Heart right ventricle (tissue), 16 donors: ENCODE measurements around the gene ZCCHC24. TPM values are rescaled to one million over a fixed set of nuclear protein-coding genes. Genes with fewer than 3 reads are reported as not detected.

ENCODE experiments used
- ATAC-seq, 8 donors: fragments of 200-7000 bp; cut with Tn5 transposase; one replicate each; pipeline ENCODE4 v1.9.1; 2020; ENCODE audit warnings: mild to moderate bottlenecking in 8 of 8, moderate library complexity in 8 of 8, moderate number of reproducible peaks in 1 of 8
- DNase-seq, 2 donors: peaks; one replicate each; pipeline ENCODE4 v3.0.0-alpha.2; 2020
- H3K27ac ChIP-seq, 10 donors: fragments of 200-600 bp; sonication (generic) in 2 of 10; one replicate each; pipeline versions ENCODE4 v1.5.0 to v1.8.0; 2020 to 2022; ENCODE audit warnings: mild to moderate bottlenecking in 3 of 10
- H3K27me3 ChIP-seq, 7 donors: fragments of 200-600 bp; one replicate each; pipeline ENCODE4 v1.8.0; 2021 to 2022; ENCODE audit warnings: mild to moderate bottlenecking in 2 of 7
- H3K36me3 ChIP-seq, 9 donors: fragments of 200-600 bp; sonication (generic) in 1 of 9; one replicate each; pipeline versions ENCODE4 v1.5.0 to v1.8.0; 2020 to 2022; ENCODE audit warnings: mild to moderate bottlenecking in 2 of 9
- H3K4me1 ChIP-seq, 9 donors: fragments of 200-600 bp; sonication (generic) in 1 of 9; one replicate each; pipeline versions ENCODE4 v1.5.0 to v1.8.0; 2020 to 2022; ENCODE audit warnings: mild to moderate bottlenecking in 4 of 9
- H3K4me3 ChIP-seq, 10 donors: fragments of 200-600 bp; sonication (generic) in 2 of 10; one replicate each; pipeline versions ENCODE4 v1.5.0 to v1.8.0; 2020 to 2022; ENCODE audit warnings: mild to moderate bottlenecking in 7 of 10, moderate library complexity in 2 of 10
- H3K9me3 ChIP-seq, 11 donors: fragments of 200-600 bp in 10 of 11; sonication (generic) in 2 of 11; one replicate each; pipeline versions ENCODE4 v1.5.0 to v1.8.0; 2013 to 2022; ENCODE audit warnings: mild to moderate bottlenecking in 2 of 11, control low read depth in 1 of 11, moderate library complexity in 1 of 11
- CTCF ChIP-seq, 9 donors: fragments of 200-600 bp; sonication (generic) in 2 of 9; IDR thresholded peaks; one replicate each; pipeline versions ENCODE4 v1.5.0 to v1.8.0; 2021 to 2022; ENCODE audit warnings: antibody characterized with exemption in 9 of 9, mild to moderate bottlenecking in 5 of 9, moderate library complexity in 1 of 9
- WGBS, 2 donors: extraction: QIAGEN DNeasy Blood & Tissue Kit; methylation state at CpG; one replicate each; pipeline ENCODE4 v1.1.7; 2013; ENCODE audit warnings: inconsistent platforms in 1 of 2; 5-methylcytosine and 5-hydroxymethylcytosine counted together
- intact Hi-C, 10 donors: fragments of 100-400 bp; cut with DNase I; formaldehyde crosslinking; loops; one replicate each; pipeline versions ENCODE4 v1.11.1 to v1.14.2; 2022
- polyA plus RNA-seq, 2 donors: library from polyadenylated mRNA; stranded (reverse); fragments of 200-250 nt; gene quantifications; one replicate each; pipeline ENCODE4 v1.2.3, GENCODE V29; 2013
- total RNA-seq, 10 donors: library from RNA; stranded (reverse); fragmentation: NEBNext Ultra II Directional in 3 of 10; extraction: Animal tissue kit (Norgen Biotek cat#: 25700) in 3 of 10; gene quantifications; one replicate each; pipeline versions ENCODE4 v1.2.1 to v1.2.4, GENCODE V29; 2021 to 2023
- donor health status: Arrhythmogenic right ventricular cardiomyopathy.
- donor health status: ischemic (EF 13 %, LVEDD 7.1; RV severe dilation, severe dysfunction).
- donor health status: healthy with polysubstance abuse.
- donor health status: DM: no; HTN: yes; CAD: no.
- donor health status: DM: no; HTN: no; CAD: no.
- donor health status: ischemic (EF 25% LVEDD 6.9; RV normal size, moderate dysfunction).
- donor health status: ischemic (EF 25% LVEDD 5.7; RV mildly dilated, moderate dysfunction).
- donor health status: healthy.
- donor health status: DM: yes; HTN: yes; CAD: no.
- donor health status: Ischemic cardiomyopathy.
- donor health status: ischemic (EF 35%, LVEDD 5.7; RV mildly dilated, moderate dysfunction).
- donor health status: nonischemic (EF 11% LVEDD 7.7; RV severe dilation, severe dysfunction).
- donor health status: DM: yes; HTN: yes; CAD: no.
- donor health status: PGD.
- donor health status: ischemic (EF 29% LVEDD 5.4; RV normal size, mild dysfunction).
- donor health status: nonischemic (EF 23%, LVEDD 6.1; RV moderate dilation, normal function).

ZCCHC24 gene
- total and polyA plus RNA-seq, 12 donors: 19.3 to 59.0 (median 45.9) TPM

GRCh38 chr10:79446758-79447084, 1.3 kb upstream of the ZCCHC24 start:
- H3K27ac ChIP-seq: peak overlapping the region; percentile 85 to 99 (median 97)
- peak in 7 of 8 donors; percentile 0 to 24 (median 7) for ATAC-seq
- peak overlapping the region; percentile 35 to 99 (median 94) for H3K4me3 ChIP-seq
- peaks cover 0 to 13% (median 0%) of the 10 kb centered on the region in 9 donors for H3K36me3 ChIP-seq
- WGBS, 2 donors: 22 to 23% methylated on average over 16 of the region's 16 CpGs
- H3K4me1 ChIP-seq: peaks cover 16 to 40% (median 35%) of the 10 kb centered on the region in 9 donors
- no peak for TF ChIP-seq CTCF (IDR thresholded peaks at IDR 0.05)
- H3K9me3 ChIP-seq: no peaks in the 10 kb centered on the region
- H3K27me3 ChIP-seq: no peaks in the 10 kb centered on the region
- intact Hi-C loops: loop anchor here in 3 of 10 donors (5.0 to 10.0 kb wide), 3 partner anchors 49 to 69 kb away; no protein-coding TSS in a partner anchor
- peak in 1 of 2 donors; percentile 83 for DNase-seq

- no peaks in the 10 kb centered on the region for H3K9me3 ChIP-seq
- peaks cover 0 to 19% (median 0%) of the 10 kb centered on the region in 9 donors for H3K36me3 ChIP-seq
- intact Hi-C loops: loop anchor here in 4 of 10 donors (2.0 to 10.0 kb wide), 5 partner anchors 41 to 69 kb away; no protein-coding TSS in a partner anchor
- H3K4me3 ChIP-seq: peak overlapping the region; percentile 35 to 99 (median 94)
- peaks cover 16 to 45% (median 40%) of the 10 kb centered on the region in 9 donors for H3K4me1 ChIP-seq
- no peak for TF ChIP-seq CTCF (IDR thresholded peaks at IDR 0.05)
- H3K27me3 ChIP-seq: no peaks in the 10 kb centered on the region
- DNase-seq (peak; percentile 79 to 84), ATAC-seq (peak; percentile 12 to 52 (median 28))
- peak overlapping the region; percentile 85 to 99 (median 97) for H3K27ac ChIP-seq
- 0 to 1% methylated on average over 38 to 43 of the region's 43 CpGs for WGBS, 2 donors
Observed at GRCh38 chr10:79445977-79446757, 743 bp upstream of the ZCCHC24 start.

- WGBS, 2 donors: 0 to 1% methylated on average over 43 to 44 of the region's 44 CpGs
- Histone ChIP-seq H3K4me1 (peaks cover 16 to 60% (median 52%) of the 10 kb centered on the region in 9 donors), H3K36me3 (peaks cover 0 to 20% (median 0%) of the 10 kb centered on the region in 9 donors), H3K27ac (peak overlapping the region; percentile 92 to 99 (median 97)), H3K4me3 (peak overlapping the region; percentile 85 to 99 (median 96)), H3K27me3 (no peaks in the 10 kb centered on the region), H3K9me3 (no peaks in the 10 kb centered on the region)
- DNase-seq (peak; percentile 69 to 86), ATAC-seq (peak; percentile 46 to 65 (median 54))
- intact Hi-C loops: loop anchor here in 7 of 10 donors (2.0 to 10.0 kb wide), 7 partner anchors 37 to 67 kb away; no protein-coding TSS in a partner anchor
- no peak for TF ChIP-seq CTCF (IDR thresholded peaks at IDR 0.05)
Observed at GRCh38 chr10:79444199-79445119, 965 bp downstream of the ZCCHC24 start.
